NB4 (cell line): ENCODE data around the gene PIP4K2A.

Source experiments
- DNase-seq: peaks from one replicate; pipeline ENCODE4 v3.0.0; 2010; ENCODE audit warnings: low read depth
- H3K4me3 ChIP-seq: one replicate; pipeline ENCODE4 v1.5.1; 2011; ENCODE audit warnings: mild to moderate bottlenecking, low read depth, low read length, moderate library complexity
- MYC ChIP-seq: IDR thresholded peaks from 2 replicates; pipeline ENCODE4 v1.6.1; 2011; ENCODE audit warnings: low read depth, low read length
- POLR2A ChIP-seq: IDR thresholded peaks from 2 replicates; pipeline ENCODE4 v1.6.1; 2011; ENCODE audit warnings: mild to moderate bottlenecking; ENCODE audit not compliant: insufficient read length; ENCODE audit errors: extremely low read depth
- TF ChIP-seq, protein P1 (sequence below): IDR thresholded peaks from 2 replicates; pipeline ENCODE4 v1.6.1; 2011; ENCODE audit warnings: low read depth, low read length
- TF ChIP-seq, protein P2 (sequence below): IDR thresholded peaks from one replicate; pipeline ENCODE4 v1.5.1; 2012; ENCODE audit warnings: low read depth, low read length

PIP4K2A gene

GRCh38 chr10:22637491-22637890, 76.9 kb downstream of the PIP4K2A start:
- H3K4me3 ChIP-seq, result no peak overlapping the region

GRCh38 chr10:22635650-22636049, 78.7 kb downstream of the PIP4K2A start:
- H3K4me3 ChIP-seq, result no peak overlapping the region
- DNase-seq, result no peak
- TF ChIP-seq, protein P1, sequence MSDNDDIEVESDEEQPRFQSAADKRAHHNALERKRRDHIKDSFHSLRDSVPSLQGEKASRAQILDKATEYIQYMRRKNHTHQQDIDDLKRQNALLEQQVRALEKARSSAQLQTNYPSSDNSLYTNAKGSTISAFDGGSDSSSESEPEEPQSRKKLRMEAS, result no peak
- TF ChIP-seq MYC (no peak), POLR2A (no peak)

More at GRCh38 chr10:22637491-22637890, 76.9 kb downstream of the PIP4K2A start:
- TF ChIP-seq POLR2A, result no peak
- TF ChIP-seq, protein P2, sequence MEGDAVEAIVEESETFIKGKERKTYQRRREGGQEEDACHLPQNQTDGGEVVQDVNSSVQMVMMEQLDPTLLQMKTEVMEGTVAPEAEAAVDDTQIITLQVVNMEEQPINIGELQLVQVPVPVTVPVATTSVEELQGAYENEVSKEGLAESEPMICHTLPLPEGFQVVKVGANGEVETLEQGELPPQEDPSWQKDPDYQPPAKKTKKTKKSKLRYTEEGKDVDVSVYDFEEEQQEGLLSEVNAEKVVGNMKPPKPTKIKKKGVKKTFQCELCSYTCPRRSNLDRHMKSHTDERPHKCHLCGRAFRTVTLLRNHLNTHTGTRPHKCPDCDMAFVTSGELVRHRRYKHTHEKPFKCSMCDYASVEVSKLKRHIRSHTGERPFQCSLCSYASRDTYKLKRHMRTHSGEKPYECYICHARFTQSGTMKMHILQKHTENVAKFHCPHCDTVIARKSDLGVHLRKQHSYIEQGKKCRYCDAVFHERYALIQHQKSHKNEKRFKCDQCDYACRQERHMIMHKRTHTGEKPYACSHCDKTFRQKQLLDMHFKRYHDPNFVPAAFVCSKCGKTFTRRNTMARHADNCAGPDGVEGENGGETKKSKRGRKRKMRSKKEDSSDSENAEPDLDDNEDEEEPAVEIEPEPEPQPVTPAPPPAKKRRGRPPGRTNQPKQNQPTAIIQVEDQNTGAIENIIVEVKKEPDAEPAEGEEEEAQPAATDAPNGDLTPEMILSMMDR, result no peak
- TF ChIP-seq MYC, result no peak
- TF ChIP-seq, protein P1, result no peak
- DNase-seq, result no peak

GRCh38 chr10:22634606-22635459, 79.5 kb downstream of the PIP4K2A start:
- no peak overlapping the region for H3K4me3 ChIP-seq
- DNase-seq, result no peak
- TF ChIP-seq POLR2A, result no peak
- TF ChIP-seq MYC, result no peak
- TF ChIP-seq, protein P2, result no peak
- TF ChIP-seq, protein P1, result no peak

- DNase-seq, result no peak
- H3K4me3 ChIP-seq, result no peak overlapping the region
- TF ChIP-seq MYC (no peak), POLR2A (no peak)
- TF ChIP-seq, protein P1, result no peak
- TF ChIP-seq, protein P2, result no peak
Observed at GRCh38 chr10:22634093-22634492, 80.3 kb downstream of the PIP4K2A start.

GRCh38 chr10:22633528-22633927, 80.8 kb downstream of the PIP4K2A start:
- no peak for DNase-seq
- no peak overlapping the region for H3K4me3 ChIP-seq
- TF ChIP-seq POLR2A, result no peak
- TF ChIP-seq, protein P1, result no peak

DNA sequence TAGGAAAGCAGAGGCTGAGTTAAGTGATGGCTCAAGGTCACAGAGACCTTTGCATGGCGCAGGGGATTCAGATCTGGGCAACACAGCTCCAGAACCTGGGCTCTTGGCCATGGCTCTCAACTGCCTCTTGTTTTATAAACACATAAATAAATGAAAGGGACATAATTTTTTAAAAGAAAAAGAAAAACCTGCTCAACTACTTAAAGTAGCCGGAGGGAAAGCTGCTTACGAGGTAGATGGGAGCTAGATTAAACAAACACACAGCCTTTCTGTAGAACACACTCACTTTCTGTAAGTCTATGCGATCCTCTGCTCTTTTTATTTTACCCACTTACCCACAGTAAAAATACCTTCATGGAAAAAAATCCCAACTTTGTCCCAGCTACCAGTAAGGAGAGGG, 81.3 kb downstream of the PIP4K2A start:
- H3K4me3 ChIP-seq, result no peak overlapping the region
- TF ChIP-seq, protein P1, result no peak
- TF ChIP-seq MYC (no peak), POLR2A (no peak)
- TF ChIP-seq, protein P2, result no peak
- DNase-seq, result no peak
